MM.1S (cell line): ENCODE measurements around the gene CALML5.
A peak's percentile ranks its signal among the peaks of the same experiment; 100 is the strongest.

Experiments
- DNase-seq: peaks from one replicate; pipeline ENCODE4 v3.0.0-alpha.2; 2015
- H2AFZ ChIP-seq: fragments of 300-600 bp; sonication (generic); 2 replicates; pipeline ENCODE4 v1.6.0; 2016; ENCODE audit warnings: antibody characterized with exemption, low read length
- H3F3A ChIP-seq: fragments of 300-600 bp; sonication (generic); 2 replicates; pipeline ENCODE4 v1.6.1; 2016; ENCODE audit warnings: mild to moderate bottlenecking, antibody characterized with exemption, low read length, moderate library complexity, mixed read lengths; ENCODE audit not compliant: insufficient read depth
- H3K27ac ChIP-seq: fragments of 300-600 bp; sonication (generic); 2 replicates; pipeline ENCODE4 v1.5.1; 2016; ENCODE audit warnings: mild to moderate bottlenecking, low read length
- H3K27me3 ChIP-seq: fragments of 300-600 bp; sonication (generic); replicated peaks from 2 replicates; pipeline ENCODE4 v1.6.0; 2016; ENCODE audit warnings: low read length; ENCODE audit not compliant: insufficient read depth
- H3K36me3 ChIP-seq: fragments of 300-600 bp; sonication (generic); replicated peaks from 2 replicates; pipeline ENCODE4 v1.6.1; 2016; ENCODE audit warnings: mild to moderate bottlenecking, low read length, mixed read lengths; ENCODE audit not compliant: insufficient read depth
- H3K4me1 ChIP-seq: fragments of 300-600 bp; sonication (generic); 2 replicates; pipeline ENCODE4 v1.6.1; 2016; ENCODE audit warnings: low read length, mixed read lengths
- H3K4me2 ChIP-seq: fragments of 300-600 bp; sonication (generic); 2 replicates; pipeline ENCODE4 v1.6.0; 2016; ENCODE audit warnings: low read depth, low read length
- H3K4me3 ChIP-seq: fragments of 300-600 bp; sonication (generic); 2 replicates; pipeline ENCODE4 v1.5.1; 2016; ENCODE audit warnings: low read length, mixed read lengths
- H3K79me2 ChIP-seq: fragments of 300-600 bp; sonication (generic); 2 replicates; pipeline ENCODE4 v1.6.1; 2016; ENCODE audit warnings: mixed run types, low read length, mixed read lengths
- H3K9ac ChIP-seq: fragments of 300-600 bp; sonication (generic); 2 replicates; pipeline ENCODE4 v1.6.1; 2016; ENCODE audit warnings: low read length, mixed read lengths
- H3K9me2 ChIP-seq: fragments of 300-600 bp; sonication (generic); replicated peaks from 2 replicates; pipeline ENCODE4 v1.6.1; 2016; ENCODE audit warnings: mild to moderate bottlenecking, low read length, mixed read lengths; ENCODE audit not compliant: insufficient read depth
- H3K9me3 ChIP-seq: fragments of 300-600 bp; sonication (generic); replicated peaks from 2 replicates; pipeline ENCODE4 v1.6.1; 2016; ENCODE audit warnings: mild to moderate bottlenecking, low read length, mixed read lengths; ENCODE audit not compliant: insufficient read depth
- H4K20me1 ChIP-seq: fragments of 300-600 bp; sonication (generic); 2 replicates; pipeline ENCODE4 v1.6.1; 2016; ENCODE audit warnings: mild to moderate bottlenecking, low read length, moderate library complexity, mixed read lengths; ENCODE audit not compliant: insufficient read depth
- EZH2 ChIP-seq: fragments of 300-600 bp; sonication (generic); optimal IDR thresholded peaks from 2 replicates; pipeline ENCODE3; 2017; ENCODE audit warnings: low read depth, mild to moderate bottlenecking, antibody characterized with exemption, low read length, mixed read lengths
- EZH2phosphoT487 ChIP-seq: fragments of 300-600 bp; sonication (generic); IDR thresholded peaks from 2 replicates; pipeline ENCODE4 v1.6.1; 2018; ENCODE audit warnings: antibody characterized with exemption, low read length
- TF ChIP-seq, protein P1 (sequence below): fragments of 300-600 bp; sonication (generic); IDR thresholded peaks from 2 replicates; pipeline ENCODE4 v1.5.1; 2016; ENCODE audit warnings: antibody characterized with exemption, low read length, mixed read lengths

CALML5 gene

DNA sequence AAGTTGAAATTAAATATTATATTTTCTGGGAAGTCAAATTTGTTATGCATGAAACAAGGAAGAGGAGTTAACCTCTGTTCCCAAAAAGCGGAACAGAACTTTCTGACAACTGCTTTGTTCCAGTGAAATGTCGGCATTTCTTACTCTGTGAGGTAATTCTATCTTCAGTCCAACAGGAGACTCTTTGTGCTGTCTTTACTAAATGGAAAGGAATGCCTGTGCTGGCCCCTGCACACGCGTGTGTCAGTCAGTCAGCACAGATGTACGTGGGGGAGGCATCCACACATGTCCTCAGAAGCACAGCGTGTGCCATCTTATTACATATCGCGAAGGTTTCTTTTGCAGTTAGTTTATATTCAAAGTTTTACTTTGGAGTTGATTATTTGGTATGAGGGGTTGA is 49.5 kb downstream of the CALML5 start:
- peaks cover 16% of the 10 kb centered on the region for H3K4me1 ChIP-seq
- H3K27ac ChIP-seq = no peak overlapping the region
- H3K9me2 ChIP-seq = no peaks in the 10 kb centered on the region
- no peak overlapping the region for H3K4me3 ChIP-seq
- TF ChIP-seq EZH2phosphoT487 (no peak), EZH2 (no peak)
- TF ChIP-seq, protein P1, sequence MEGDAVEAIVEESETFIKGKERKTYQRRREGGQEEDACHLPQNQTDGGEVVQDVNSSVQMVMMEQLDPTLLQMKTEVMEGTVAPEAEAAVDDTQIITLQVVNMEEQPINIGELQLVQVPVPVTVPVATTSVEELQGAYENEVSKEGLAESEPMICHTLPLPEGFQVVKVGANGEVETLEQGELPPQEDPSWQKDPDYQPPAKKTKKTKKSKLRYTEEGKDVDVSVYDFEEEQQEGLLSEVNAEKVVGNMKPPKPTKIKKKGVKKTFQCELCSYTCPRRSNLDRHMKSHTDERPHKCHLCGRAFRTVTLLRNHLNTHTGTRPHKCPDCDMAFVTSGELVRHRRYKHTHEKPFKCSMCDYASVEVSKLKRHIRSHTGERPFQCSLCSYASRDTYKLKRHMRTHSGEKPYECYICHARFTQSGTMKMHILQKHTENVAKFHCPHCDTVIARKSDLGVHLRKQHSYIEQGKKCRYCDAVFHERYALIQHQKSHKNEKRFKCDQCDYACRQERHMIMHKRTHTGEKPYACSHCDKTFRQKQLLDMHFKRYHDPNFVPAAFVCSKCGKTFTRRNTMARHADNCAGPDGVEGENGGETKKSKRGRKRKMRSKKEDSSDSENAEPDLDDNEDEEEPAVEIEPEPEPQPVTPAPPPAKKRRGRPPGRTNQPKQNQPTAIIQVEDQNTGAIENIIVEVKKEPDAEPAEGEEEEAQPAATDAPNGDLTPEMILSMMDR = no peak
- H3K79me2 ChIP-seq = peaks cover 63% of the 10 kb centered on the region
- peaks cover 22% of the 10 kb centered on the region for H3K36me3 ChIP-seq
- H3K9ac ChIP-seq = no peak overlapping the region
- H3K9me3 ChIP-seq = no peaks in the 10 kb centered on the region
- no peaks in the 10 kb centered on the region for H3K27me3 ChIP-seq
- no peak for DNase-seq
- no peak overlapping the region for H3K4me2 ChIP-seq
- peaks cover 29% of the 10 kb centered on the region for H3F3A ChIP-seq
- no peak overlapping the region for H2AFZ ChIP-seq
- no peaks in the 10 kb centered on the region; the same call in 1 of the 2 replicates for H4K20me1 ChIP-seq

DNA sequence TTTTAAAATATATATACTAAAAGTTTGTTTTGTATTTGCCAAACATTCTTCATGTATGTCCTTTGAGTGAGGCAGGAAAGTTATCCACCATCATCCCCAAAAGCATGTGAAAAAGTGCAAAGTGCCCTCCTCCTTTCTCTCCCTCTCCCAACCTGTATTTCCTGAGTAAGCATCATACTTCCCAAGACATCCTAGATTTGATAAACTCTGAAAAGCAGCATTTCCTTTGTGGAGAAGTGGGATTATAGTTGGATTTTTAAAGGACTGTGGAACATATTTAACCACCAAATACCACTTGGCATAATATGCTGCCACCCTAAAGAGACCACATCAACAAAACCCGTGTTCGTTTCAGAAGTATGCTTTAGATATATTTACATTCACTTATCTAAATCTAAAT is 50.1 kb downstream of the CALML5 start:
- no peak overlapping the region for H3K9ac ChIP-seq
- no peaks in the 10 kb centered on the region for H3K27me3 ChIP-seq
- H3K27ac ChIP-seq = no peak overlapping the region
- peak overlapping the region; percentile 79 for H3K4me2 ChIP-seq
- TF ChIP-seq, protein P1 = no peak
- TF ChIP-seq EZH2phosphoT487 (no peak), EZH2 (no peak)
- H3K9me3 ChIP-seq = no peaks in the 10 kb centered on the region
- H3K9me2 ChIP-seq = no peaks in the 10 kb centered on the region
- H2AFZ ChIP-seq = no peak overlapping the region
- no peak for DNase-seq
- H3K79me2 ChIP-seq = peaks cover 68% of the 10 kb centered on the region
- H3K4me3 ChIP-seq = no peak overlapping the region
- peaks cover 16% of the 10 kb centered on the region for H3K4me1 ChIP-seq
- no peaks in the 10 kb centered on the region; the same call in 1 of the 2 replicates for H4K20me1 ChIP-seq
- H3K36me3 ChIP-seq = peaks cover 16% of the 10 kb centered on the region
- peaks cover 29% of the 10 kb centered on the region for H3F3A ChIP-seq
